Nephron (organoid): Measurements from ENCODE around the gene MRPL51.
"Not testable (repeated sequence)": the region's sequence is repeated elsewhere in the genome, so short reads cannot be mapped to it uniquely, and the experiment has no call there.

Experiments
- H3K27ac Mint-ChIP-seq, 3 experiments: 2 replicates each; pipeline ENCODE4 v1.8.0; 2020; ENCODE audit warnings: mixed read lengths in 3 of 3, mild to moderate bottlenecking in 2 of 3, moderate library complexity in 1 of 3
- H3K27me3 Mint-ChIP-seq: 2 replicates; pipeline ENCODE4 v1.8.0; 2021; ENCODE audit warnings: low read depth, mild to moderate bottlenecking, moderate library complexity, mixed read lengths
- H3K36me3 Mint-ChIP-seq: 2 replicates; pipeline ENCODE4 v1.8.0; 2020; ENCODE audit warnings: low read depth, mixed read lengths
- H3K4me1 Mint-ChIP-seq: 2 replicates; pipeline ENCODE4 v1.8.0; 2020; ENCODE audit warnings: mixed read lengths
- H3K4me3 Mint-ChIP-seq, 3 experiments: 2 replicates each; pipeline ENCODE4 v1.8.0; 2020; ENCODE audit warnings: mild to moderate bottlenecking in 3 of 3, mixed read lengths in 3 of 3, moderate library complexity in 2 of 3
- H3K9me3 Mint-ChIP-seq: 2 replicates; pipeline ENCODE4 v1.8.0; 2020; ENCODE audit warnings: mixed read lengths
- TF ChIP-seq, protein P1 (sequence below), 3 experiments: fragments of 200-600 bp; sonication (generic); IDR thresholded peaks; one replicate each; pipeline ENCODE4 v1.5.0; 2021; ENCODE audit warnings: antibody characterized with exemption in 3 of 3; ENCODE audit not compliant: unreplicated experiment in 3 of 3

The MRPL51 gene

DNA sequence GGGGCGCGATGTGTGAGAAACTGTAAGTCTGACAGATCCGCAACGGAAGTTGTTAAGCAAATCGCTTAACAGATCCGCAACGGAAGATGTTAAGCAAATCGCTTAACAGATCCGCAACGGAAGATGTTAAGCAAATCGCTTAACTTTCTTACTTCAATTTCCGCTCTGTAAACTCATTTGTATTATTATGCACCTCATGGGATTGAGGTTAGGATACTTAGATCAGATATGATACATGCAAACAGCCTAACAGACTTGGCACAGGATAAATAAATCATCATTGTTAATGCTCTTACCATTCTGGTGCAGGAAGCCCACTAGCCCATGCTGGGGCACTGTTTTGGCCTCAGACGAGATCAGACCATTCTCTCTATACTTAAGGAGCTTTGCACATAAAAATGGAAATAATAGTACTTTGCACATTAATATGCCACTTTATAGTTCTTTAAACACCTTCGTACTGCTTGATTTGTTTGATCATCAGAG, 1.2 kb upstream of the MRPL51 start:
- Mint-ChIP-seq H3K9me3 (no peaks in the 10 kb centered on the region), H3K27me3 (no peaks in the 10 kb centered on the region), H3K36me3 (peaks cover 23% of the 10 kb centered on the region), H3K4me1 (peaks cover 27% of the 10 kb centered on the region), H3K27ac (peak overlapping the region; percentile 97 to 99 (median 99)), H3K4me3 (peak overlapping the region; percentile 89 to 97 (median 90))
- TF ChIP-seq, protein P1, sequence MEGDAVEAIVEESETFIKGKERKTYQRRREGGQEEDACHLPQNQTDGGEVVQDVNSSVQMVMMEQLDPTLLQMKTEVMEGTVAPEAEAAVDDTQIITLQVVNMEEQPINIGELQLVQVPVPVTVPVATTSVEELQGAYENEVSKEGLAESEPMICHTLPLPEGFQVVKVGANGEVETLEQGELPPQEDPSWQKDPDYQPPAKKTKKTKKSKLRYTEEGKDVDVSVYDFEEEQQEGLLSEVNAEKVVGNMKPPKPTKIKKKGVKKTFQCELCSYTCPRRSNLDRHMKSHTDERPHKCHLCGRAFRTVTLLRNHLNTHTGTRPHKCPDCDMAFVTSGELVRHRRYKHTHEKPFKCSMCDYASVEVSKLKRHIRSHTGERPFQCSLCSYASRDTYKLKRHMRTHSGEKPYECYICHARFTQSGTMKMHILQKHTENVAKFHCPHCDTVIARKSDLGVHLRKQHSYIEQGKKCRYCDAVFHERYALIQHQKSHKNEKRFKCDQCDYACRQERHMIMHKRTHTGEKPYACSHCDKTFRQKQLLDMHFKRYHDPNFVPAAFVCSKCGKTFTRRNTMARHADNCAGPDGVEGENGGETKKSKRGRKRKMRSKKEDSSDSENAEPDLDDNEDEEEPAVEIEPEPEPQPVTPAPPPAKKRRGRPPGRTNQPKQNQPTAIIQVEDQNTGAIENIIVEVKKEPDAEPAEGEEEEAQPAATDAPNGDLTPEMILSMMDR (IDR thresholded peaks at IDR 0.05; ENCODE audit: unreplicated experiment in 3 of 3): no peak

DNA sequence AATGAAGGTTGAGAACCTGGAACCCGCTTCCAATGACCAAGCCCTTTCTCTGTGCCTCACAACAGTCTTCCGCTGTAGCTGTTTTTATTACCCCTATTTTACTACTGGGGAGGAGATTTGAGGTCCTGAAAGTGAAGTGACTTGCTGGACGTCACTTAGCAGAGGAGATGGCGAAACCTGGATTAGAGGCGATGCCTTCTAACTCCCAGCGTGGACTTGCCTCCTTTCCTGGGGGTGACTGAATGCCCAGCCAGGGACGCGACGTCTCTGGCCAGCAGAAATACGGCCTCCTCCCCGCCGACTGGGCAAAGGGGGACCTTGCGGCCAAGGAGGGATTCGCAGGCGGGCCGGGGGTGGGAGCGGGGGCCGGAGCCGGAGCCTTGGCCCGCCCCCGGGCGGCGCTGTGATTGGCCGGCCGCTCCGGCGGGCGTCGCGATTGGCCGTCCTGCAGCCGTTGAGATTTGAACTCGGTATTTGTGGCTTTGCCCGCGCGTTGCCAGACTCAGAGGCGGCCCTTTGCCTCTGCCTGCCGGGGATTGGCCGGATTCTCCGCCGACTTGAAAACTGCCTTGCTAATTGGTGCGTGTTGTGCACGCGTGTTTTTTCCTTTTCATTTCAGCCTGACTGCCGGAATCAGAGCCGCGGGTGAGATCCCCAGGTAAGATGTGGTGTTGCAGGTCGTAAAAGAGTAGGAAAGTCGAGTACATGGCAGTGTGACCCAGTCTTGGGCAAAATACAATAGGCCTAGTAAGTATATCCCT, 615 bp upstream of the MRPL51 start, which contains the start of gene NCAPD2:
NCAPD2 (plus strand) TSS at position 606 of the 761 bp plus-strand sequence. CDS start 997 bp downstream, outside the sequence.
- H3K27me3 Mint-ChIP-seq: no peaks in the 10 kb centered on the region
- peak within 1 kb of the TSS; percentile 97 to 99 (median 99) for H3K27ac Mint-ChIP-seq
- H3K4me1 Mint-ChIP-seq: peaks cover 27% of the 10 kb centered on the region
- TF ChIP-seq, protein P1 (IDR thresholded peaks at IDR 0.05; ENCODE audit: unreplicated experiment in 3 of 3): peak; percentile 26 to 43 (median 39)
- H3K4me3 Mint-ChIP-seq: peak within 1 kb of the TSS; percentile 89 to 97 (median 90)
- H3K36me3 Mint-ChIP-seq: peaks cover 20% of the 10 kb centered on the region
- no peaks in the 10 kb centered on the region for H3K9me3 Mint-ChIP-seq

DNA sequence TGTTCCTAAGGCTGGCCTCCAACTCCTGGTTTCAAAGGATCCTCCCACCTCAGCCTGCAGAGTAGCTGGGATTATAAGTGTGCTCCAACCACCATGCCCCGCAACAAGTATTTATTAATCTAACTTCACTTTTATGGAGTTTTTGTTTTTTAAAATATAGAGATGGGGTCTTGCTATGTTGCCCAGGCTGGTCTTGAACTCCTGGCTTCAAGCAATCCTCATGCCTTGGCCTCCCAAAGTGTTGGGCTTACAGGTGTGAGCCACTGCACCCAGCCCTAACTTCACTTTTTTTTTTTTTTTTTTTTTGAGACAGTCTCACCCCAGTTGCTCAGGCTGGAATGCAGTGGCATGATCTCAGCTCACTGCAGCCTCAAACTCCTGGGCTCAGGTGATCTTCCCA, 2.4 kb downstream of the MRPL51 start:
- H3K36me3 Mint-ChIP-seq: peaks cover 11% of the 10 kb centered on the region
- H3K9me3 Mint-ChIP-seq, H3K27ac Mint-ChIP-seq, H3K27me3 Mint-ChIP-seq: not testable (repeated sequence)
- peak overlapping the region in 1 of 3 experiments; percentile 40 for H3K4me3 Mint-ChIP-seq
- H3K4me1 Mint-ChIP-seq: peaks cover 27% of the 10 kb centered on the region

DNA sequence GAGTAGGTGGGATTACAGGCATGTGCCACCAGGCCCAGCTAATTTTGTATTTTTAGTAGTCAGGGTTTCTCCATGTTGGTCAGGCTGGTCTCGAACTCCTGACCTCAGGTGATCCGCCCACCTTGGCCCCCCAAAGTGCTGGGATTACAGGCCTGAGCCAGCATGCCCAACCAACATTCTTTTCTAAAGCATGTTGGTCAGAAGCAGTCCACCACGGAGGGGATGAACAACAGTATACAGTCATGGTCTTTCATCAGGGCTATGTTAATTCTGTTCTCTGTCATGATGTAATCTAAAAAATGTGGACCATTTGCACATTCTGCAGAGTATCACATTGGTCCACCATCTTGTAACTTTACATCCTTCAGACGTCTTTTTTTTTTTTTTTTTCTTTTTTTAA, 3.6 kb downstream of the MRPL51 start:
- Mint-ChIP-seq H3K27me3 (no peaks in the 10 kb centered on the region), H3K36me3 (peaks cover 4% of the 10 kb centered on the region), H3K27ac (no peak overlapping the region), H3K9me3 (no peaks in the 10 kb centered on the region), H3K4me1 (peaks cover 15% of the 10 kb centered on the region), H3K4me3 (no peak overlapping the region)
- TF ChIP-seq, protein P1 (IDR thresholded peaks at IDR 0.05; ENCODE audit: unreplicated experiment in 3 of 3): no peak

DNA sequence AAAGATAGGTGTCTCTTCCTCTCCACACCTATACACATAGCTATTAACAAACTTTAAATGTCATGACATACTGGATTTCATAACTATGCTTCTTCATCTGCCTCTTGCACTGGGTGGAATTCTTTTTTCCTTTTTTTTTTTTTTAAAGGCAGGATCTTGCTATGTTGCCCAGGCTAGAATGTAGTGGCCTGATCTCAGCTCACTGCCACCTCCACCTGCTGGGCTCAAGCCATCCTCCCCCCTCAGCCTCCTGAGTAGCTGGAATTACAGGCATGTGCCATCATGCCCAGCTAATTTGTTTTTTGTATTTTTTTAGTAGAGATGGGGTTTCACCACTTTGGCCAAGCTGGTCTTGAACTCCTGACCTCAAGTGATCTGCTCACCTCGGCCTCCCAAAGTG, 4.8 kb downstream of the MRPL51 start:
- Mint-ChIP-seq H3K27me3 (no peaks in the 10 kb centered on the region), H3K36me3 (peaks cover 4% of the 10 kb centered on the region), H3K4me1 (peaks cover 12% of the 10 kb centered on the region), H3K4me3 (no peak overlapping the region), H3K27ac (no peak overlapping the region), H3K9me3 (no peaks in the 10 kb centered on the region)
- TF ChIP-seq, protein P1 (IDR thresholded peaks at IDR 0.05; ENCODE audit: unreplicated experiment in 3 of 3): no peak

DNA sequence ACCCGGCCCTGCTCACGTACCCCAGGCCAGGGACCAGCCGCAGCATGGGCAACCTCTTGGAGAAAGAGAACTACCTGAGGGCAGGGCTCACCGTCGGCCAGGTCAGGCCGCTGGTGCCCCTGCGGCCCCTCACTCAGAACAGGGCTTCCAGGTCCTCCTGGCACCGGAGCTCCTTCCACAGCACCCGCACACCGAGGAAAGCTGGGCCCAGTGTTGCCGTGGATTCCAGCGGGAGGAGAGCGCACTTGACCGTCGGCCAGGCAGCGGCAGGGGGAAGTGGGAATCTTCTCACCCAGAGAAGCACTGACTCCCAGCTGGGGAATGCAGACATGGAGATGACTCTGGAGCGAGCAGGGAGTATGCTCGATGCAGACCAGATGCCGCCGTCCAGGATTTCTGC, 14.6 kb downstream of the MRPL51 start:
- H3K9me3 Mint-ChIP-seq: peaks cover 3% of the 10 kb centered on the region
- peaks cover 14% of the 10 kb centered on the region for H3K27me3 Mint-ChIP-seq
- H3K27ac Mint-ChIP-seq: no peak overlapping the region
- H3K4me3 Mint-ChIP-seq: no peak overlapping the region
- no peaks in the 10 kb centered on the region for H3K36me3 Mint-ChIP-seq
- no peaks in the 10 kb centered on the region for H3K4me1 Mint-ChIP-seq
- TF ChIP-seq, protein P1 (IDR thresholded peaks at IDR 0.05; ENCODE audit: unreplicated experiment in 3 of 3): no peak

DNA sequence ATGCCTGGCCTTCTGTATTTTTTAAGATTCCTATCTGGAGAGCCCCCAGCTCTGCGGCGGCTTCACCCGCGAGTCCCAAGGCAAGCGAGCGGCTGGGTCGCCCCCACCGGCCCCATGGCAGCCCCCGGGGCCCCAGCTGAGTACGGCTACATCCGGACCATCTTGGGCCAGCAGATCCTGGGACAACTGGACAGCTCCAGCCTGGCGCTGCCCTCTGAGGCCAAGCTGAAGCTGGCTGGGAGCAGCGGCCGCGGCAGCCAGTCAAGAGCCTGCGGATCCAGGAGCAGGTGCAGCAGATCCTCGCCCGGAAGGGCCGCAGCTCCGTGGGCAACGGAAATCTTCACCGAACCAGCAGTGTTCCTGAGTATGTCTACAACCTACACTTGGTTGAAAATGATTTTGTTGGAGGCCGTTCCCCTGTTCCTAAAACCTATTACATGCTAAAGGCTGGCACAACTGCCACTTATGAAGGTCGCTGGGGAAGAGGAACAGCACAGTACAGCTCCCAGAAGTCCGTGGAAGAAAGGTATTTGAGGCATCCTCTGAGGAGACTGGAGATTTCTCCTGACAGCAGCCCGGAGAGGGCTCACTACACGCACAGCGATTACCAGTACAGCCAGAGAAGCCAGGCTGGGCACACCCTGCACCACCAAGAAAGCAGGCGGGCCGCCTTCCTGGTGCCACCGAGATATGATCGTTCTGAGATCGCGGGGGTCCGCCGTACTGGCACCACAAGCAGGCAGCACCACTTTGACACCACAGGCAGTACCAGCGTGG, 15.3 kb downstream of the MRPL51 start:
- not testable (repeated sequence) for H3K27ac Mint-ChIP-seq, H3K9me3 Mint-ChIP-seq, H3K36me3 Mint-ChIP-seq, H3K4me3 Mint-ChIP-seq, H3K4me1 Mint-ChIP-seq
- H3K27me3 Mint-ChIP-seq: peaks cover 13% of the 10 kb centered on the region
